Prostate gland (tissue), 2 donors: ENCODE measurements around the gene NR6A1.

Experiments
- CTCF ChIP-seq, 4 experiments: fragments of 200-600 bp in 2 of 4; fragments of 450-650 bp in 2 of 4; sonication (generic) in 2 of 4; IDR thresholded peaks; 1 replicate in 3 of 4; 2 replicates in 1 of 4; pipeline ENCODE4 v1.5.1; 2016 to 2019; ENCODE audit warnings: antibody characterized with exemption in 4 of 4, mild to moderate bottlenecking in 2 of 4, moderate library complexity in 2 of 4
- POLR2A ChIP-seq: fragments of 450-650 bp; IDR thresholded peaks from one replicate; pipeline ENCODE4 v1.6.1; 2016; ENCODE audit warnings: antibody characterized with exemption, mild to moderate bottlenecking
- POLR2AphosphoS5 ChIP-seq: sonication (generic); formaldehyde crosslinking; IDR thresholded peaks from one replicate; pipeline ENCODE4 v1.6.1; 2017; ENCODE audit warnings: antibody characterized with exemption

GRCh38 chr9:124559871-124560270 is 211.2 kb downstream of the NR6A1 start:
- TF ChIP-seq CTCF (IDR thresholded peaks at IDR 0.05) (no peak), POLR2A (no peak), POLR2AphosphoS5 (no peak)
